ENCODE results near the gene NR6A1. TPM values are rescaled to one million over a fixed set of nuclear protein-coding genes. Genes with fewer than 3 reads are reported as not detected.

Gene NR6A1
- total and polyA plus RNA-seq, 2 experiments from 2014 or later: 0.16 TPM; not detected in 1

- Histone ChIP-seq H3K36me3 (ENCODE audit: low read depth) (no peaks in the 10 kb centered on the region), H3K9me2 (ENCODE audit: insufficient read depth) (no peaks in the 10 kb centered on the region), H3K9me3 (ENCODE audit: low read depth) (no peaks in the 10 kb centered on the region), H3K9ac (no peak overlapping the region), H4K20me1 (ENCODE audit: insufficient read depth) (no peaks in the 10 kb centered on the region), H3K4me2 (ENCODE audit: unreplicated experiment) (peak overlapping the region; percentile 53), H3K4me3 (no peak overlapping the region), H3K4me1 (ENCODE audit: insufficient read depth) (peaks cover 24% of the 10 kb centered on the region), H3F3A (ENCODE audit: insufficient read depth) (peaks cover 24% of the 10 kb centered on the region), H3K79me2 (ENCODE audit: insufficient read depth) (no peaks in the 10 kb centered on the region), H2AFZ (no peak overlapping the region), H3K27me3 (replicated peaks; ENCODE audit: insufficient read depth) (peaks cover 28% of the 10 kb centered on the region), H3K27ac (peak overlapping the region; percentile 46)
- in situ Hi-C loops (cut with MboI): no loop called here
- DNase-seq: peak; percentile 86
- 95% methylated on average over 1 of the region's 1 CpG for WGBS, 2 experiments (ENCODE audit: low coverage in 1 of 2, low lambda C conversion rate in 2 of 2, missing lambda C conversion rate in 2 of 2)
- TF ChIP-seq EZH2 (IDR thresholded peaks at IDR 0.05; ENCODE audit: insufficient read depth, poor library complexity, severe bottlenecking) (no peak), EZH2phosphoT487 (IDR thresholded peaks at IDR 0.05; ENCODE audit: insufficient read depth, low read depth) (no peak)
Observed at GRCh38 chr9:124752967-124753366, 18.1 kb downstream of the NR6A1 start.

DNA sequence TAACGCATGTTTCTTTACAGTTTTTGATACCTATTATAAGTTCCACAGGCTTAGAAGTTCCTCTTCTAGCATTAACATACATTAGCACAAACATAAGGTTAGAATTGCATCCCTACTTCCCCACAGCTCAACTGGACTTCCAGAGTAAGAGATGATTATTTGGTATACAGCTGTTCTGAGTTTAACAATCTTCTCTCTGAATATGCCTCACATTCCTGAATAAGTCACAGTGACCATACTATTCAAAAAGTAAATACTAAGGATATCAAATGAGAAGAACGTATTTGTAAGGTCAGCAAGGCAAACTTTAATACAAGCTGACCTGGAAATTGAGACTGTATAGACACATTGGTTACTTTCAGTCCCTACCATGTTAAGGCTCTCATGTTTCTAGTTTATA is 21.3 kb downstream of the NR6A1 start:
- in situ Hi-C loops (cut with MboI): no loop called here

GRCh38 chr9:124749284-124749683 is 21.8 kb downstream of the NR6A1 start:
- Histone ChIP-seq H3K36me3 (ENCODE audit: low read depth) (no peaks in the 10 kb centered on the region), H3K27ac (no peak overlapping the region), H2AFZ (no peak overlapping the region), H3K4me3 (no peak overlapping the region), H3K9me3 (ENCODE audit: low read depth) (no peaks in the 10 kb centered on the region), H3K4me1 (ENCODE audit: insufficient read depth) (peaks cover 24% of the 10 kb centered on the region), H3K79me2 (ENCODE audit: insufficient read depth) (no peaks in the 10 kb centered on the region), H3K27me3 (replicated peaks; ENCODE audit: insufficient read depth) (no peaks in the 10 kb centered on the region), H3K4me2 (ENCODE audit: unreplicated experiment) (no peak overlapping the region), H4K20me1 (ENCODE audit: insufficient read depth) (no peaks in the 10 kb centered on the region), H3F3A (ENCODE audit: insufficient read depth) (peaks cover 24% of the 10 kb centered on the region), H3K9ac (no peak overlapping the region), H3K9me2 (ENCODE audit: insufficient read depth) (no peaks in the 10 kb centered on the region)
- in situ Hi-C loops (cut with MboI): no loop called here
- TF ChIP-seq EZH2 (IDR thresholded peaks at IDR 0.05; ENCODE audit: insufficient read depth, poor library complexity, severe bottlenecking) (no peak), EZH2phosphoT487 (IDR thresholded peaks at IDR 0.05; ENCODE audit: insufficient read depth, low read depth) (no peak)
- 93 to 95% methylated on average over 3 of the region's 3 CpGs for WGBS, 2 experiments (ENCODE audit: low coverage in 1 of 2, low lambda C conversion rate in 2 of 2, missing lambda C conversion rate in 2 of 2)
- DNase-seq: no peak

More for the DNA sequence above, 21.3 kb downstream of the NR6A1 start:
- Histone ChIP-seq H3K79me2 (ENCODE audit: insufficient read depth) (no peaks in the 10 kb centered on the region), H3K36me3 (ENCODE audit: low read depth) (no peaks in the 10 kb centered on the region), H2AFZ (no peak overlapping the region), H3K4me3 (no peak overlapping the region), H3K27me3 (replicated peaks; ENCODE audit: insufficient read depth) (no peaks in the 10 kb centered on the region), H3K9ac (no peak overlapping the region), H3F3A (ENCODE audit: insufficient read depth) (peaks cover 24% of the 10 kb centered on the region), H4K20me1 (ENCODE audit: insufficient read depth) (no peaks in the 10 kb centered on the region), H3K27ac (no peak overlapping the region), H3K9me3 (ENCODE audit: low read depth) (no peaks in the 10 kb centered on the region), H3K4me1 (ENCODE audit: insufficient read depth) (peaks cover 24% of the 10 kb centered on the region), H3K4me2 (ENCODE audit: unreplicated experiment) (no peak overlapping the region), H3K9me2 (ENCODE audit: insufficient read depth) (no peaks in the 10 kb centered on the region)
- 72 to 74% methylated on average over 2 of the region's 2 CpGs for WGBS, 2 experiments (ENCODE audit: low coverage in 1 of 2, low lambda C conversion rate in 2 of 2, missing lambda C conversion rate in 2 of 2)
- peak; percentile 32 for DNase-seq
- TF ChIP-seq EZH2 (IDR thresholded peaks at IDR 0.05; ENCODE audit: insufficient read depth, poor library complexity, severe bottlenecking) (no peak), EZH2phosphoT487 (IDR thresholded peaks at IDR 0.05; ENCODE audit: insufficient read depth, low read depth) (no peak)

DNA sequence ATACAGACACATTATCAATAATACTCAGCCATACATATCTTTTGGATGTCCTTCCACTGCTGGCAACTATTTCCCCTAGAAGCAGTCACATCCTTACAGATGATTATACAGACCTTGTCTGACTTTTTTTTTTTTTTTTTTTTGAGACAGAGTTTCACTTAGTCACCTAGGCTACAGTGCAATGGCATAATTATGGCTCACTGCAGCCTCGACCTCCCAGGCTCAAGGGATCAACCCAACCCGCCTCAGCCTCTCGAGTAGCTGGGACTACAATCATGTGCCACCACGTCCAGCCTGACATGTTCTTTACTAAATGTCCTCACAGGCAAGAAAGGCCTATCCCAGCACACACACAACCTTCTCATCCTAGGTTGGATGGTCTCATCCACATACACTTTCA is 24.0 kb downstream of the NR6A1 start:
- no peak overlapping the region for H3K4me3 ChIP-seq
- no peaks in the 10 kb centered on the region for H3K27me3 ChIP-seq (replicated peaks; ENCODE audit: insufficient read depth)
- H3F3A ChIP-seq (ENCODE audit: insufficient read depth): peaks cover 8% of the 10 kb centered on the region; the same call in 1 of the 2 replicates
- no peaks in the 10 kb centered on the region for H3K79me2 ChIP-seq (ENCODE audit: insufficient read depth)
- H3K27ac ChIP-seq: no peak overlapping the region
- no peak overlapping the region for H3K4me2 ChIP-seq (ENCODE audit: unreplicated experiment)
- in situ Hi-C loops (cut with MboI): no loop called here
- 83 to 93% methylated on average over 4 of the region's 4 CpGs for WGBS, 2 experiments (ENCODE audit: low coverage in 1 of 2, low lambda C conversion rate in 2 of 2, missing lambda C conversion rate in 2 of 2)
- H2AFZ ChIP-seq: no peak overlapping the region
- DNase-seq: no peak
- TF ChIP-seq EZH2phosphoT487 (IDR thresholded peaks at IDR 0.05; ENCODE audit: insufficient read depth, low read depth) (no peak), EZH2 (IDR thresholded peaks at IDR 0.05; ENCODE audit: insufficient read depth, poor library complexity, severe bottlenecking) (no peak)
- peaks cover 8% of the 10 kb centered on the region; the same call in 1 of the 2 replicates for H3K4me1 ChIP-seq (ENCODE audit: insufficient read depth)
- H4K20me1 ChIP-seq (ENCODE audit: insufficient read depth): no peaks in the 10 kb centered on the region
- no peak overlapping the region for H3K9ac ChIP-seq
- no peaks in the 10 kb centered on the region for H3K36me3 ChIP-seq (ENCODE audit: low read depth)
- no peaks in the 10 kb centered on the region for H3K9me2 ChIP-seq (ENCODE audit: insufficient read depth)
- H3K9me3 ChIP-seq (ENCODE audit: low read depth): no peaks in the 10 kb centered on the region
